Activated CD4-positive, CD25-positive, alpha-beta regulatory T cell treated with anti-CD3 and anti-CD28 coated beads, Interleukin-2, amount 50 U/mL, for 16 hours (primary cell): ENCODE data around the gene NRAP.

Source experiments
- DNase-seq: peaks from one replicate; pipeline ENCODE4 v3.0.0-alpha.2; 2020; ENCODE audit warnings: low read depth, low spot score

Gene NRAP, protein sequence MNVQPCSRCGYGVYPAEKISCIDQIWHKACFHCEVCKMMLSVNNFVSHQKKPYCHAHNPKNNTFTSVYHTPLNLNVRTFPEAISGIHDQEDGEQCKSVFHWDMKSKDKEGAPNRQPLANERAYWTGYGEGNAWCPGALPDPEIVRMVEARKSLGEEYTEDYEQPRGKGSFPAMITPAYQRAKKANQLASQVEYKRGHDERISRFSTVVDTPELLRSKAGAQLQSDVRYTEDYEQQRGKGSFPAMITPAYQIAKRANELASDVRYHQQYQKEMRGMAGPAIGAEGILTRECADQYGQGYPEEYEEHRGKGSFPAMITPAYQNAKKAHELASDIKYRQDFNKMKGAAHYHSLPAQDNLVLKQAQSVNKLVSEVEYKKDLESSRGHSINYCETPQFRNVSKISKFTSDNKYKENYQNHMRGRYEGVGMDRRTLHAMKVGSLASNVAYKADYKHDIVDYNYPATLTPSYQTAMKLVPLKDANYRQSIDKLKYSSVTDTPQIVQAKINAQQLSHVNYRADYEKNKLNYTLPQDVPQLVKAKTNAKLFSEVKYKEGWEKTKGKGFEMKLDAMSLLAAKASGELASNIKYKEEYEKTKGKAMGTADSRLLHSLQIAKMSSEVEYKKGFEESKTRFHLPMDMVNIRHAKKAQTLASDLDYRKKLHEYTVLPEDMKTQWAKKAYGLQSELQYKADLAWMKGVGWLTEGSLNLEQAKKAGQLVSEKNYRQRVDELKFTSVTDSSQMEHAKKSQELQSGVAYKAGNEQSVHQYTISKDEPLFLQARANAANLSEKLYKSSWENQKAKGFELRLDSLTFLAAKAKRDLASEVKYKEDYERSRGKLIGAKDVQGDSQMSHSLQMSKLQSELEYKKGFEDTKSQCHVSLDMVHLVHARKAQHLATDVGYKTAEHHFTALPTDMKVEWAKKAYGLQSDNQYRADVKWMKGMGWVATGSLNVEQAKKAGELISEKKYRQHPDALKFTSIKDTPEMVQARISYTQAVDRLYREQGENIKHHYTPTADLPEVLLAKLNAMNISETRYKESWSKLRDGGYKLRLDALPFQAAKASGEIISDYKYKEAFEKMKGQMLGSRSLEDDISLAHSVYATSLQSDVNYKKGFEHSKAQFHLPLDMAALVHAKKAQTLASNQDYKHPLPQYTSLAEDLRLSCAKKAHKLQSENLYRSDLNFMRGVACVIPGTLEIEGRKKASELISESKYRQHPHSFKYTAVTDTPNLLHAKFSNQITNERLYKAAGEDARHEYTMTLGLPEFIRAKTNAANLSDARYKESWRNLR (N-terminal part only)

DNA sequence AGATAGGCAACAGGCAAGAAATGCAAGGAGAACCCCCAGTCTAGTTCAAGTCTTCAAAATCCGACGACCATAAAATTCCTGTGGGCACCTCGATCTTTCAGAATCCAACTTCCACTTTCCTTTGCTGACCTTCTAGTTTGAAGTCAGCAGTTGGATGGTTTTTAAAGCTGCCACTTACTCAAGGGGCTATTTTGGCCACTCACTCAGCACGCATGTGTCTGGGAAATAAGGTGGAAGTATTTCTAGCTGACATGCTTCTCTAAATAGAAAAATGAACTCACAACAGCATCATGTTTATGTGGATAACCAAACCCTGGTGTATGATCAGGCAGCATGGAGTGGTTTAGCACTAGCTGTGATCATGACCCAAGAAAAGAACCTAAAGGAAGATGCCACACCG lies at the start of gene NRAP:
TSS of gene NRAP (minus strand) at position 134 of the 400 bp plus-strand sequence. CDS start 159 bp downstream, outside the sequence.
- no peak for DNase-seq

- no peak for DNase-seq
Measured at GRCh38 chr10:113713640-113713982, 49.8 kb upstream of the NRAP start.

DNA sequence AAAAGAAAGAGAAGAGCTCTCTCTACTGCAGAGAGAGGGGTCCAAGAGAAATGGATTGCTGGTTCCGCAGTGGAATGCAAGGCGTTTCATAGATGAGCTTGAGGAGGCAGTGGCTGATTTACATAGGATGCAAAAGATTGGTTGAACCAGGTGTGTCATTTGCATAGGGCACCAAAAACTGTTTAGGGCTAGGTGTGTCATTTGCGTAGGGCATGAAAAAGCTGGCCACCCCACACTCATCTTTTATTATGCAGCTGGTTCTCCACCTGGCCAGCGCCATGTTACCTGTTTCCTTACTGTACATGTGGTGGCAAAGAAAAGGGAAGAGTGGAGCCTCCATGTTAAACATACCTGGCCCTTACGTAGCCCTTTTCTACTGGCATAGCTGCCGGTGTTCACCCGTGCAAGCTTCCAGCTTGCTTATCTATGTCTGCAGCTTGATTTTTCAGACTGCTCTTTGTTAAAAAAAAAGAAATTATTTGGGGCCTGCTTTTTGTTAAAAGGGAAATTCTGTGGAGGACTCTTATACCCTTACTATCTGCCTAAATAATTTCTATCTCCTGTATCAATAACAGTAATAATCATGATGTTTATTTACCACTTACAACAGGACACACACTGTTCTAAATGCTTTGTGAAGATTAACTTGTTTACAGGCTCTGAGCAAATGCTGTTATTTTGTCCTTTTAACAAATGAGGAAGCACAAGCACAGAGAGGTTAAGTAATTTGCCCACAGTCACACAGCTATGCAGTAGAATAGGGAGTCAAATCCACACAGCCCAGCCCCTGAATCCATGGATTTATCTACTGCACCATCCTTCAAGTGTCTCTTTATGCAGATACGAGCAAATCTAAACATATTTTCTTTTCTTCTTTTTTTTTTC lies 49.2 kb upstream of the NRAP start:
- DNase-seq, result no peak

DNA sequence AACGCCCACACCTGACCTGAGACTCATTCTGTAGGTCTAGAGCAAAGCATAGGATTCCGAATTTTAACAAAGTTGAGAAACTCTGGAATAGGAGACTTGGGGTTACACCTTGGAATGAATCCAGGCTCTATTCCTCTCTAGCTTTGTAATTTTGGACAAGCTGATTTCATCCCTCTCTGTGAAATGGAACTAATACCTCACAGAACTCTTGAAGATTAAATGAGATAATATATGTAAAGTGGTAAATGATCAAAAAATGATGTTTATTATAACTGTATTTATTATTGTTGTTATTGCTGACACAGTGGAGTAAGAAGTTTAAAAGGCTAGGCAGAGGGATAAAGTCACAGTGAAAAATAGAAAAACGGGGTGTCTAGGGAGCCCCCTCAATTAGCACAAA lies 48.2 kb upstream of the NRAP start:
- DNase-seq, result no peak

DNA sequence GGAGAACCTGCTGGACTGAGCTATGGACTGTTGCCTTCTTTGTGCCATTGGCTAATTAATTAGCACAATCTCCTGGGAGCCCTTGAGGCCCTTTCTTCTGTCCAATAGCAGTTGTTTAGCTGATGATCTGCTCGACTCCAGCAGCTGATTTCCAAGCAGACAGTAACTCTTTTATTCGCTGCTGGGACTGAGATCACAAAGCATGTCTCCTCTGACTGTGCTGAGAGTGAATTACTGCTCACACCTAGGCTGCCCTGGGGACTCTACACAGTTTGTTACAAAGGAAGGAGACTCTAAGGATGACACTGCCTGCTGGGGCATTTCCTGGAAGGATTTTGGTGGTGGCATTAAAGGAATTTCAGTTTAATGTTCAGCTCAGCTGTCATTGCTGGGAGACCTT lies 47.3 kb upstream of the NRAP start:
- DNase-seq, result no peak

GRCh38 chr10:113709221-113709838 lies 45.5 kb upstream of the NRAP start:
- no peak for DNase-seq

DNA sequence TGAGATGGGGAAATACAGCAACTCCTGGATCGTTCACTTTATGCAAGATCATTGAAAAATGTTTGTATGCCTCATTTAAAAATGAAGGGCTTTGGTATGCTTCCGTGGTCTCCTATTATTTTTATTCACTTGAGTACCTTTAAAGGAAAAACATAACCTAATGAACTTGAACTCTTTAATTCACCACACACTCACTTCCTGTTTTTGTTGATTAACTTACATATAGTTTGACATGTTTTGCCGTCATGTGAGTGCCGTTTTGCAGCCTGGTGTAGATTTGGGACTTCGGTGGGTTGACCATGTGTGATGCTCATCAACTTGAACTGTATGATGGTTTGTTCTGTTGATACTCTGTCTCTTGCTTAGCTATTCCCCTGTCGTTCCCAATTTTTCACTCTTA lies 44.8 kb upstream of the NRAP start:
- no peak for DNase-seq

GRCh38 chr10:113706623-113707022 lies 42.8 kb upstream of the NRAP start:
- DNase-seq, result no peak

DNA sequence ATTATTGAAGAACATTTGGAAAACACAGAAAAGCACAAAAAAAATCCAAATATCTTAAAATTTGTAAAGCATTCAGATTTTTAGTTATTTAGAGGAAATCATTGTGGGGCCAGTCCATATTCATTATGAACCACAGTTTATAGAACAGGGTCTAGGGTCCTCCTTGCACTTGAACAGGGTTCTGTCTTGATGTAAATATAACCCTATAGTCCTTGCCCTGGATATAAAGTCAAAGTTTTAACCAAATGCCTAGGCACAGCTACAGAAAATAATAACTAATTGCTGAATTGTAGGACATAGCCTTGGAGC lies 41.5 kb upstream of the NRAP start:
- no peak for DNase-seq

DNA sequence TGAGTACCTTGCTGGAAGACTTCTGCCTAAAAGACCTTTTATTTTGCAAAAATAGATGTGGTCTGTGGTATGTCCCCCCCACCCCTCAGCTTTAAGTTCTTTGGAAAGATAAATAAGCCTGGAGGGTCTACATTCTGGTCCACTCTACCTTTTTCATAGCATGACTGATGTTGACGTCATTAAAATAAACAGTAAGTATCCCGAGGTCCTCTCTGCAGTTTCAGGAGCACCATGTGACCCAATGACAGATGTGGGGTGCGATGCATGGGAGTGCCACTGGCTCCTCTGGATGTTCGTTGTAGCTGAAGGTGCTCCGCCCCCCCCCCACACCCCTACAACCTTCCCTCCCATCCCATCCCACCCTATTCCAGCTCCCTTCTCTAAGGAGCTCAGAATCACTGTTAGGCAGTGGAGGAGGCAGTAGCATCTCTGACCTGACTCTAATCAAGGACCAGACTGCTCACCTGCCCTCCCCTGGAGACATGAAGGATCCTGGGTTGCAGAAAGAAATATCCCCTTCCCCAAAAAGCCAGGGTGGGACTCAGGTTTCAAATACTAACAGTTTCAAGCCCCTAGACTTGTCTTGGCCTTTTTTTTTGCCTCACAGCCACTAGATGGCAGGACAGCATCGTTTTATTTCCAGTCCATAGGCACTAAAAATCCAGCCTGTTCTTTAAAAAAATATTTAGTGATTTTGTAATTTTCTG lies 40.9 kb upstream of the NRAP start:
- DNase-seq, result no peak

DNA sequence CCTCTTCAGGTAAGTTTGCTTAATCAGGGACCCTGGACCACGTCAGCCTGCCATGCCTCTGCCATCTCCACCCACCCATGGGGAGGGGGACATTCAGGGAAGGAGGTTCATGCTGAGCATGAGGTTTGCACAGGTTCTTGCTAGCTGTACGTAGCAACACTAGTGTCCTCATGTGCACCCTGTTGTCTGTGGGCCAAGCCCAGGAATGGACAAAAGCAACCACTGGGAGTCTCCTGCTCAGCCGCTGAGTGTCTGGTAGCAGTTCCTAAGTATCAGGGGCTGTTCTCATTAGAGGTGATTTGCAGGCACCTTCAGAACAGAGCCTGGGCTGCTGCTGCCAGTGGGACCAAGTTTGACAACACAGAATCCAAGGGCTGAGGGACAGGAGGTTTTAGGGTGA lies 33.8 kb upstream of the NRAP start:
- no peak for DNase-seq

- no peak for DNase-seq
Measured at GRCh38 chr10:113695691-113696090, 31.9 kb upstream of the NRAP start.

- DNase-seq, result no peak
Measured at GRCh38 chr10:113693348-113693747, 29.5 kb upstream of the NRAP start.

GRCh38 chr10:113692271-113692670 lies 28.4 kb upstream of the NRAP start:
- no peak for DNase-seq

DNA sequence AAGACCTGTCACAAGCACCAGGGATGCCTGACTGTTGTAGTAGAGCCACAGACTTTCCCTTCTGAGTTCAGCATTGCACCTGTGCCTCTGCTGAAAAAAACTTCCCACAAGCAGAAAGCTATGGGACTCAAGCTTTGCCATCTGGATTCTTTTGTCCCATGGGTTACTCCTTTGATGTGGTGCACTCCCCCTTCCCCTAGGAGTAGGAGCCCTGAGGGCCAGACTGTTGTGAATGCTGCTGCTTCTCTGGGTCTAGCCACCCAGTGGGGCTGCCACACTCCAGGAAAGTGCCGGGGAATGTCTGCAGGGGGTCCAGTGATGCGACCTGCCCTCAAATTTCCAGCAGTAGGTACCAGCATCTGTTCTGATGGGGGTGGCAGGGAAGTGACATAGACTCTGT lies 27.5 kb upstream of the NRAP start:
- no peak for DNase-seq

DNA sequence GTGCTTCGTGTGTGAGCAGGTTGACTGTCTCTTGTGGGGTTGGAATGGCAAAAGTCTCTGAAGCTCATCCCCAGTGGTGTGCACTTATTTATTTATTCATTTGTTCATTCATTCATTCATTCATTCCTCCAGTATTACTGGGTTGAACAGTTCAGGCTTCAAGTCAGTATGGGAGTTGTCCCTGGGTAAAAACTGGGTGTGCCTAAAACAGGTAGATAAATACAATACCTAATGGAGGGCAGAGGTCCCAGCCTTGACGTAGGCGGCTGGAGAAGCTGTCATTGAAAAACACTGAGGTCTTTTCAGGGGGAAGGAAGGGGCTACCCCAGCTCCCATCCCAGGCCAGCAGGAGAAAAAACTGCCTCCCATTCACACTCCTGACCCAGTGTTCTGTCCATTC lies 26.9 kb upstream of the NRAP start:
- no peak for DNase-seq

GRCh38 chr10:113689574-113689973 lies 25.7 kb upstream of the NRAP start:
- no peak for DNase-seq

DNA sequence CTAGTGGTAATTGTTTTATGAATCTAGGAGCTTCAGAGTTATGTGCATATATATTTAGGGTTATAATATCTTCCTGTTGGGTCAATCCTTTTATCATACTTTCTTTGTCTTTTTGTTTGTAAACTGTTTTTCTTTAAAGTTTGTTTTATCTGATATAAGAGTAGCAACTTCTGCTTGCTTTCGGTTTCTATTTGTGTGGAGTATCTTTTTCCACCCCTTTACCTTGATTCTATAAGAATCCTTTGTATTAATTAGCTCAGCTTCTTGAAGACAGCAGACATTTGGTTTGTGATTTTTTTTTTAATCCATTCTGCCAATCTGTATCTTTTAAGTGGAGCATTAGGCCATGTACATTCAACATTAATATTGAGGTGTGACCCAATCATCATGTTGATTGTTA lies 25.2 kb upstream of the NRAP start:
- no peak for DNase-seq

DNA sequence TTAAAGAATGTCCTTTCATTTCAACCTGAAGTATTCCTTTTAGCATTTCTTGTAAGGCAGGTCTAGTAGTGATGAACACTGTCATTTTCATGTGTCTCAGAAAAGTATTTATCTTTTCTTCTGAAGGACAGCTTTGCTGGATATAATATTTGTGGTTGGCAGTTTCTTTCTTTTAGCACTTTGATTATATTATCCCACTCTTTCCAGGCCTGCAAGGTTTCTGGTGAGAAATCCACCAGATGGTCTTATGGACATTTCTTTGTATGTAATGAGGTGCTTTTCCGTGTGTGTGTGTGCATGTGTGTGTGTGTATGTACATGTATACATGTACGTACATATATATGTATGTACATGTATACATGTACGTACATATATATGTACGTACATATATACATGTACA lies 23.2 kb upstream of the NRAP start:
- DNase-seq, result no peak

- no peak for DNase-seq
Measured at GRCh38 chr10:113686028-113686427, 22.2 kb upstream of the NRAP start.
